IPS-18c (cell line): Measurements from ENCODE around the gene CPAMD8.
"Not testable (repeated sequence)": the region's sequence is repeated elsewhere in the genome, so short reads cannot be mapped to it uniquely, and the experiment has no call there.

Source experiments
- H3K4me3 ChIP-seq: 2 replicates; pipeline ENCODE4 v1.7.0; 2013; ENCODE audit warnings: low read depth, mild to moderate bottlenecking, low read length, moderate library complexity; ENCODE audit not compliant: insufficient read depth
- H3K9me3 ChIP-seq: one replicate; pipeline ENCODE4 v1.6.1; 2013; ENCODE audit warnings: mild to moderate bottlenecking, low read length, moderate library complexity; ENCODE audit not compliant: control insufficient read depth, insufficient read depth

CPAMD8 gene

DNA sequence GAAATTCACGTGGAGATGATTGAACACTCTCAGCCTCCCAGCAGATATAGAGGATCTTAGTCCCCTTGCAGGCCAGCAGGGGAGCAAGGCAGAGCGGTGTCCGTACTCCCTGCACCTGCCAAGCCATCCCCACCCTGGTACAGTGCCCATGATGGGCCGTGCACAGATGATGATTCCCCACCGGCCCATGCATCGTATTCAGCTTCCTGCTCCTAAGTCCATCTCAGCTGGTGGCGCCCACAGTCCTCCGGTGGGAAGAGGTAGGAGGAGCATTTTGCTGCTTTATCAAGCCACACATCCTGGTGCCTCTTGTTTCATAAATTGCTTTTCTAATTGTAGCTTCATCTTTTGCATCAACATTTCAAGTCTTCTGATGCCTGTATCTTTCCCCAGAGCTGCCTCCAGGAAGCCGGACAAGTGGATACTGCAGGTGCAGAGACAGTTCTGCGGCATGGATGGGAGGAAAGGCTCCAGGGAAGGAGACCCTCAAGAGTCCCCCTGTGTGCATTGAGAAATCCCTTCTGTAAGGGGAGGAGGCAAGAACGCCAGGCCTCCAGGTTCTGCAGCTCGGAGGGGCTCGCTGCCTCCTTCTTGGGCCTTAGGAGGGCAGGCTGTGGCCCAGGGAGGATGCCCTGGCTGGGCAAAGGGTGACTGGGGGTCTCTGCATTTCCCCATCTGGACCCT is 82.5 kb downstream of the CPAMD8 start:
- H3K9me3 ChIP-seq, result no peaks in the 10 kb centered on the region
- H3K4me3 ChIP-seq, result no peak overlapping the region

DNA sequence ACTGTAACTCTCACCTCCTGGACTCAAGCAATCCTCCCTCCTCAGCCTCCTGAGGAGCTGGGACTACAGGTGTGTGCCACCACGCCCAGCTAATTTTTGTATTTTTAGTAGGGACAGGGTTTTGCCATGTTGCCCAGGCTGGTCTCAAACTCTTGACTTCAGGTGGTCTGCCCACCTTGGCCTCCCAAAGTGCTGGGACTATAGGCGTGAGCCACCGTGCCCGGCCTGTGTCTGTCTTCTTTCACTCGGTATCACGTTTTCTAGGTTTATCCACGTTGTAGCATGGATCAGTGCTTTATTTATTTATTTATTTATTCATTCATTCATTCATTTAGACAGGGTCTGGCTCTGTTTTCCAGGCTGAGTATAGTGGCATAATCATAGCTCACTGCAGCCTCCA is 83.5 kb downstream of the CPAMD8 start:
- H3K4me3 ChIP-seq, H3K9me3 ChIP-seq: not testable (repeated sequence)

DNA sequence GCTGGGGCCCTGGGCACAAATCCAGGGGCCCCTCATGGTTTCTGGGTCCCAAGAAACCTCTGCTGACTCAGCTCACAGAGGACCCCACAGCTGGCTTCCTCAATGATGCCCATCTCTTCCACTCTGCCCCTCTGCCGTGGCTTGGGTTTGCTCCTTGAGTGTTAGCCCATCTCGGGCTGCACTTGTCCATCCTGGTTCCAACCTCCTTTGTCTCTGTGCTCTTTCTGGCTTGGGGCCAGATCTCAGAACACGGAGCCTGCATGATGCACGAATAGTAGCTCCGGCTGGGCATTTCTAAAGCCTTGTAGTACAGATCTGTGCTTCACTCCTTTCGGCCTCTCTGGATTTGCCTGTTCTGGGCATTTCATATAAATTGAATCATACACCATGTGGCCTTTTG is 84.0 kb downstream of the CPAMD8 start:
- H3K9me3 ChIP-seq, result no peaks in the 10 kb centered on the region

DNA sequence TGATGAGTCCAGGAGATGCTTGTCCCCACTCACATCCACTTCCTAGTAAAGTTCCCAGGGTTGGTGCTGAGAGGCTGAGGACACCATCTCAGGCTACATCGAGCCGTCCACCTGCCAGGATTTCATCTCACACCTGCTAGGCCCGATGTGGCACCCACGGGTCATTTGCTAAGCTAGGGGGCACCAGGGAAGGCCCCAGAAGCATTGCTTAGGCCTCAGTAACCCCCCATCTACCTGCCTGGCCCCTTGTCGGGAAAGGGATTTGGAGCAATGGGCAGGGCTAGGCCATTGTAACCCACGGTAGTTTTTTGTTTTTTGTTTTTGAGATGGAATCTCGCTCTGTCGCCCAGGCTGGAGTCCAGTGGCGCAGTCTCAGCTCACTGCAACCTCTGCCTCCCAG is 86.0 kb downstream of the CPAMD8 start:
- Histone ChIP-seq H3K9me3 (peaks cover 3% of the 10 kb centered on the region), H3K4me3 (no peak overlapping the region)

More for the DNA sequence above, 84.0 kb downstream of the CPAMD8 start:
- no peak overlapping the region for H3K4me3 ChIP-seq

DNA sequence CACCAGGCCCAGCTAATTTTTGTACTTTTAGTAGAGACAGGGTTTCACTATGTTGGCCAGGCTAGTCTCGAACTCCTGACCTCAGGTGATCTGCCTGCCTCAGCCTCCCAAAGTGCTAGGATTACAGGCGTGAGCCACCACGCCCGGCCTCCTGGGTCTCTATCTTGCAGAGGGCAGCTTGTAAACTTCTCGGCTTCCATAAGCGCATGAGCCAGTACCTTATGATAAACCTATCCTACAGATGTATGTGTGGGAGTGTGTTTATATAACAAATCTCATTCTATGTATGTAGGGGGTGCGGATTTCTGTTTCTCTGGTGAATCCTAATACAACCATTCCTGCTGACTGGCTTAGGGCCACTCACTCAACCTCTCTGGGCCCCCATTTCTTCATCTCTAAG is 86.5 kb downstream of the CPAMD8 start:
- H3K4me3 ChIP-seq, H3K9me3 ChIP-seq: not testable (repeated sequence)

DNA sequence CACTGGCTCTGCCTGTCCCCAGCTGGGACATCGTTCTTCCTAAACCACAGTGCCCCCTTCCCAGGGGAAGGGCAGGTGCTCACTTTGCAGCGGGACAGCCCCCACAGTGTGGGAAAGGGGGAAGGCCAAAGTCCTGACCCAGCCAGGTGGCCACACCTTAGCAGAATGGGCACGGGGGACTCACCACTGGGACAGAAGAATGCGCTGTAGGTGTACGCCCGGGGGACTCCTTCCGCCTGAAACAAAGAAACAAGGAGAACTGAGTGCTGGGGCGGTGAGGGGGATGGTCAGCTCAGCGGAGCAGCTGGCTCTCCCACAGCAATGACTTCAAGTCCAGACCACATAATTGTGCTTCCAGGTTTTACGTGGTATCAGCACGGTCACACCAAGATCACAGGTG is 88.4 kb downstream of the CPAMD8 start:
- peaks cover 5% of the 10 kb centered on the region for H3K9me3 ChIP-seq
- no peak overlapping the region for H3K4me3 ChIP-seq

DNA sequence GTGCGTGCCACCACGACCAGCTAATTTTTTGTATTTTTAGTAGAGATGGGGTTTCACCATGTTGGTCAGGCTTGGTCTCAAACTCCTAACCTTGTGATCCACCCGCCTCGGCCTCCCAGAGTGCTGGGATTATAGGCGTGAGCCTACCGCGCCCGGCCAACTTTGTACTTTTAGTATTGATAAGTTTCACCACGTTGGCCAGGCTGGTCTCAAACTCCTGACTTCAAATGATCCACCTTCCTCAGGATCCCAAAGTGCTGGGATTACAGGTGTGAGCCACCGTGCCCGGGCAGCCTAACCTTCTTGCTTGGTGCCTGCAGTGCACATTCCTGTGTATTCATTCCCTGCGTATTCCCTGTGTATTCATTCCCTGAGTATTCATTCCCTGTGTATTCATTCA is 88.8 kb downstream of the CPAMD8 start:
- not testable (repeated sequence) for H3K9me3 ChIP-seq, H3K4me3 ChIP-seq

DNA sequence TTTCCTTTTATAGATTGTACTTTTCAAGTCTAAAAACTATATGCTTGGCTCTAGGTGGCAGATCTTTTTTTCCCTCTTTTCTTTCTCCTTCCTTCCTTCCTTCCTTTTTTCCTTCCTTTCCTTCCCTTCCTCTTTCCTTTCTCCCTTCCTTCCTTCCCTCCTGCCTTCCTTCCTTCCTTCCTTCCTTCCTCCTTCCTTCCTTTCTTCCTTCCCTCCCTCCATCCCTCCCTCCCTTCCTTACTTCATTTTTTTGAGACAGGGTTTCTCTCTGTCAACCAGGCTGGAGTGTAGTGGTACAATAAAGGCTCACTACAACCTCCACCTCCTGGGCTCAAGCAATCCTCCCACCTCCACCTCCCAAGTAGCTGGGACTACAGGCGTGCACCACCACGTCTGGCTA is 89.7 kb downstream of the CPAMD8 start:
- H3K4me3 ChIP-seq, result no peak overlapping the region
- H3K9me3 ChIP-seq, result peaks cover 5% of the 10 kb centered on the region

DNA sequence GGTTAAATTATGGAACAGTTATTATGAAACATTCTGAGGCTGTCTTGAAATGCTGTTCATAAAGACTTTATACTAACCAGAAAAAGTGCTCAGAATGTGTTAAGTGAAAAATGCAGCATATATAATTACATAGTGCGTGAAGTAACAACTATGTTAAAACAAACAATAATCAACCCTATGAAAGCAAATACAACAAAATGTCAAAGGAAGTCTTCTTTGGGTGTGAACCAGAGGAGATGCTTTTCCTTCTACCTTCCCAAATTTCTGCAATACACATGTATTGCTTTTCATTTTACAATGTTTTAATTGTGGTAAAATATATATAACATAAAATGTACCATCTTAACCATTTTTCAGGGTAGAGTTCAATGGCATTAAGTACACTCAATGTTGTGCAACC is 92.1 kb downstream of the CPAMD8 start:
- no peak overlapping the region for H3K4me3 ChIP-seq
- H3K9me3 ChIP-seq, result peaks cover 5% of the 10 kb centered on the region

DNA sequence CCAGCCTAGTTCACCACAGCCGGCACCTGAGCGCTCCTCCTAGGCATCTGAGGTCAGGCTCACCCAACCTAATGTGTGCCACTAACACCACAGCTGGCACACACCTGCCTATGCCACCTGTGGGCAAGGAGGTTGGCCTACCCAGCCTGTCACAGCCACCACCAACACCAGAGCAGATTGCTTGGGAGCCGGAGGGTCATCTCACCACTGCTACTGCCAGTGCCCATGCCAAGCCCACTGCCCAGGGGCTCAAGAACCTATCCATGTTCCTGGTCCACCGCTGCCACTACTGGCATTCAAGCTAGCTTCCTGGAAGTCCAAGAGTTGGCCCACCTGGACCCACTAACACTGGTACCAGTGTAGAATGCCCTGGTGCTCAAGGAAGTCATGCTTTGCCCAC is 95.3 kb downstream of the CPAMD8 start:
- Histone ChIP-seq H3K4me3 (no peak overlapping the region), H3K9me3 (peaks cover 10% of the 10 kb centered on the region)

DNA sequence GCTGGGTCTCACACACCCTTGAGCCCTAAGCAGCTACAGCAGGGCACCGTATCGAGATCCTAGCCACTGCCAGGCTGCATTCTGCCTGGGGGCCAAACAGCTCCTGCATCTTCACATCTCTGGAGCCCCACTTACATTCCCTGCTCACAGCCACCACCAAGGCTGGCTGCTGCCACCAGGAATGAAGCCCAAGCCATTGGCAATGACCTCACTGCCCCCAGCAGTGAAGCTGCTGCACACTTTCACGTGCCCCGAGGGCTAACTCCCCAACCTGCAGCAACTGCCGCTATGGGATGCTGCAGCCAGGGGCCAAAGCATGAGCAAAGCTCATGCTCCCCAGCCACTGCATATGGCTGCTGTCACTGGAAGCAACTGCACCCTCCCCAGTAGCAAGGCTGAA is 95.9 kb downstream of the CPAMD8 start:
- H3K9me3 ChIP-seq, result peaks cover 7% of the 10 kb centered on the region
- H3K4me3 ChIP-seq, result no peak overlapping the region

DNA sequence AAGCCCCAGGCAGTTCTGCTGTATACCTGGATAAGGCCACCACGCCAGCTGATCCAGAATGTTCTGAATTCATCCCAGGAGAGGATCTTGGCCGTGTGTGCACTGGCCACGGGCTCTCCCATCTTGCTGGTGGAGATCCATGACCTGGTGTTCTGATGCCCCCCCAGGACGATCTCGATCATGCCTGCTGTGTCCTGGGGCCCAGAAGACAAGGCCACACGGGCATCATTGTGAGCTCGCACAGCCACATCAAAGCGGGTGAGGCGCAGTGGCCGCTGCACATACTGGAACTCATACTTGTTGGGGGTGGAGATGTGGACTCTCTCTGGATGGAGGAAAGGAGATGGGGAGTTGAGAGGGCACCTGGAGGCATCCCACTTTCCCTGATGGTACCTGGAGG is 97.7 kb downstream of the CPAMD8 start:
- Histone ChIP-seq H3K4me3 (no peak overlapping the region), H3K9me3 (peaks cover 5% of the 10 kb centered on the region)

DNA sequence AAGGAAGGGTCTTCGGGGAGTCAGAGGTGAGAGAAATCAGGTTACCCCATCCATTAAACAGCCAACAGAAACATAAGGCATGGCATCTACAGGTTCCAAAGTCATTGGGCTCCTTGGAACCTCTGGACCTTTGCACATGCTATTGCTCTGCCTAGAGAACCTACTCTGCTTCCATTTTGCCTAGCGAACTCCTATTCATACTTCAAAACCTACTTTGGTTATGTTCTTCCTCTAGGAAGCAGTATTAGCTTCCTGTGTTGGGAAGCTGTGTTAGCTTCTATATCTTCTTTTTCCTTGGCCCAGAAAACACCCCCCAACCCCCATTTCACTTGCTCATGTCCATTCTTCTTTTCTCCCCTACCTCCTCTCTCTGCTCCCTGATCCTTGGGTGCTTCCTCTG is 98.3 kb downstream of the CPAMD8 start:
- H3K4me3 ChIP-seq, result no peak overlapping the region
- peaks cover 5% of the 10 kb centered on the region for H3K9me3 ChIP-seq

DNA sequence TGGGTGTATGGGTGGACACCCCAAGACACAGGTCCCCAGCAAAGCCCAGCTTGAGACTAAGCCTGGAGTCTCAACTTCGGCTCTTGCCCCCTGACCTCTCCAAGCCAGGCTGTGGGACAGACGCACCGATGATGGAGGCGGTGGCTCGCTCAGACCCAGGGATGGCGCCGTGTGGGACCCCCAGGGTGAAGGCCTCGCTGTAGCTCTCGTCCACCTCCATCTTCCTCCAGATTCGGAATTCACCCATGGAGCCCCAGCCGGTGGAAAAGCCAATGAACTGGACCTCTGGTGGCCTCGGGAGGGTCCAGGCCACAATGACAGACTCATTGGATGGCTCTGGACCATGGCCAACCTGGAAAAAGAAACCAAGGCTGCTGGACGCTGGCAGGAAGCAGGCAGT is 98.7 kb downstream of the CPAMD8 start:
- Histone ChIP-seq H3K4me3 (no peak overlapping the region), H3K9me3 (peaks cover 5% of the 10 kb centered on the region)

DNA sequence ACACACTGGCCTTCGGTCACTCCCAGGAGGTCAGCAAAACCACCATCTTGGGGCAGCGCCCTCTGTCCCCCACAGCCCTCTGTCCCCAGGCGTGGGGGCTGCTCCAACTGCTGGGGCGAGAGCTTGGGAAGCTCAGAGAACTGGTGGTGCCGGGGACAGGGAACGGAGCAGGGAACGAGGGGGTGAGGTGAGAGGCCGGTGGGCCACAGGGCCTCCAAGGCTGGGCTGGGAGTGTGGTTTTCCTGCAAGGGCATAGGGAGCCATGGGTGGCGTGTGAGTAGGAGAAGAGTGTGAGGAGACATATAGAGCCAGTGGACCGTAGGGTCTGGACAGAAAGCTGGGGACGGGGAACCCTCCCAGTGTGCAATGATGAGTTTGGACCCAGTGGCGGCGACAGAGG is 103.7 kb downstream of the CPAMD8 start:
- H3K4me3 ChIP-seq, result no peak overlapping the region
- H3K9me3 ChIP-seq, result no peaks in the 10 kb centered on the region

DNA sequence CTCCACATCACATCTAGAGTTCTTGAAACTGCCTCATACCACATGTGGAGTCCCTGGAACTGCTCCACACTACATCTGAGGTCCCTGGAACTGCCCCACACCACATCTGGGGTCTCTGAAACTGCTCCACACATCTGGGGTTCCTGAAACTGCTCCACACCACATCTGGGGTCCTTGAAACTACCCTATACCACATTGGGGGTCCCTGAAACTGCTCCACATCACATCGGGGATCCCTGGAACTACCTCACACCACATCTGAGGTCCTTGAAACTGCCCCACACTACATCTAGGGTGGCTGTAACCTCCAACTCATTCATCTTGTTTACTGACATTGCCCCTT is 104.0 kb downstream of the CPAMD8 start:
- Histone ChIP-seq H3K4me3 (no peak overlapping the region), H3K9me3 (no peaks in the 10 kb centered on the region)

DNA sequence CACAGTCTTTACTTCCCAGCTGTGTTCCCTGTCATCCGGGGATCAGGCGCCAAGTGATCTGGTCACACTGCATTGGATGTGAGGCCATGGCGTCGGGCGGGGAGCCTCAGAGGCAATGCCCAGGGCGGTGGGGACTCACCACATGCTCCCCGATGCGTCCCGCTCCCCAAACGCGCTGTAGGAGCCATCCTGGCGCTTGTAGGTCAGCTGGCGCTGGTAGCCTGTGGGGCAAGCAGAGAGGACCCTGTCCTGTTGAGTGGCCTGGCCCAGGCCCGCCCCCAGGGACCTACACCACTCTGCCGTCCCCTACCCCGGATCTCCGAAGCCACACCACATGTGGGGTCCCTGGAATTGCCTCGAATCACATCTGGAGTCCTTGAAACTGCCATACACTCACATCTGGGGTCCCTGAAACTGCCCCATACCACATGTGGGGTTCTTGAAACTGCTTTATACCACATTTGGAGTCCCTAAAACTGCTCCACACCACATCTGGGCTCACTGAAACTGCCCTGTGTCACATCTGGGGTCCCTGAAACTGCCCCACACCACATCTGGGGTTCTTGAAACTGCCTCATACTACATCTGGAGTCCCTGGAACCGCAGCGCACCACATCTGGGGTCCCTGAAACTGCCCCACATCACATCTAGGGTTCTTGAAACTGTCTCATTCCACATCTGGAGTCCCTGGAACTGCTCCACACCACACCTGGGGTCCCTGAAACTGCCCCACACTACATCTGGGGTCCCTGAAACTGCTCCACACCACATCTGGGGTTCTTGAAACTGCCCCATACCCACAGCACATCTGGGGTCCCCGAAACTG is 104.6 kb downstream of the CPAMD8 start:
- Histone ChIP-seq H3K9me3 (no peaks in the 10 kb centered on the region), H3K4me3 (no peak overlapping the region)

DNA sequence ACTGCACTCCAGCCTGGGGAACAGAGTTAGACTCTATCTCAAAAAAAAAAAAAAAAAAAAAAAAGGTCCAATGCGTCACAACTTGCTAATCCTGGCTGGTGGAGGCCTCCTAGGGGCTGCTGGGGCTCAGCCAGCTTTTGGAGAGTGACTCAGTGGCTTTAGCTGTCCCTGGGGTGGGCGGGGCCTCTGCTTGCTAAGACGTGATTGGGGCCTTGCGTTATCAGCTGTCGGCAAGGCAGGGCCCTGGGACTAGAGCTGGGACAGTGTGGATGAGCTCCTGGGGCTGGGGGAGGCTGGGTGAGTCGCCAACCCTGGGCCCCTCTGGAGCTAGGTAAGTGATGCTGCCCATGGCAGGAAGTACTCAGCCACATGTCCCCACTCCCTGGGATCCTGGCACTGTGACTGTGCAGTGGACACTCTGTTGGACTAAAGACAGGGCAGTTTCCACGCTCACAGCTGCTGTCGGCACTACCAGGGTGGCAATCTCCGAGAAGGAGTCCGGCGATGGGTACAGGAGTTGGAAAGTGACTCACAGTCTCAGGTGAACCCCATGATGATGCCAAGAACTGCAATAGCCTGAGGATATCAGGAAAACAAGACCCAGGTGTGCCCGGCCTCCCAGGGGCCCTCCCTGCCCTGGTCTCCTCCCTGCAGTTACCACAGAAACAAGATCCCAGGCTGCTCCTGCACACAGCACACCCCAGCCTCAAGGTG is 105.6 kb downstream of the CPAMD8 start:
- Histone ChIP-seq H3K9me3 (no peaks in the 10 kb centered on the region), H3K4me3 (no peak overlapping the region)
